ENCODE results near the gene OSBPL8.

Gene OSBPL8

DNA sequence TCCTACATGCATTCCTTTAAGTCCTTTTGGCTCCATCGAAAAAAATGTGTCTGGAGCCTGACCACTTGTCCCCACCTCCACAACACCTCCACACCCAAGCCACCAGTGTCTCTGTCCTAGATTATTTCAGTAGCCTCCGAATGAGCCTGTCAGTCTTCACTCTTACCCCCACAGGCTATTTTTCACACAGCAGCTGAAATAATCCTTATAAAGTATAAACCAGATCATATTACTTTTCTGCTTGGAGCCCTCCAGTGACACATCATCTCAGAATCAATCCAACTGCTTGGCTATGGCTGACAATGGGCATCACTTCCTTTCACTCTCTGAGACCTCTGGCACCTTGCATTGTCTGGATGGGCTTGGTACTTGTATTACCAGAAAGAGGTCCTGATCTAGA is 256.2 kb downstream of the OSBPL8 start:
- DNase-seq (ENCODE audit: low spot score): no peak

All from cerebellar cortex (tissue), 1 donor.